Measurements from ENCODE around the gene PCIF1. TPM values are rescaled to one million over a fixed set of nuclear protein-coding genes. Genes with fewer than 3 reads are reported as not detected.
"Not testable (repeated sequence)": the region's sequence is repeated elsewhere in the genome, so short reads cannot be mapped to it uniquely, and the experiment has no call there.

The PCIF1 gene
- total RNA-seq, 1 experiment from 2014 or later: 10.9 TPM

GRCh38 chr20:45953672-45954071 is 19.2 kb downstream of the PCIF1 start:
- DNase-seq (ENCODE audit: low read depth, low spot score): no peak
- in situ Hi-C loops (cut with HindIII; ENCODE audit: low pct_unique_long_range_greater_than_20kb, low sequenced_read_pairs): no loop called here

- DNase-seq (ENCODE audit: low read depth, low spot score); in situ Hi-C loops (cut with HindIII; ENCODE audit: low pct_unique_long_range_greater_than_20kb, low sequenced_read_pairs): not testable (repeated sequence)
Measured at GRCh38 chr20:45956326-45956725, 21.8 kb downstream of the PCIF1 start.

- DNase-seq (ENCODE audit: low read depth, low spot score): no peak
- in situ Hi-C loops (cut with HindIII; ENCODE audit: low pct_unique_long_range_greater_than_20kb, low sequenced_read_pairs): no loop called here
Measured at GRCh38 chr20:45957021-45957941, 22.8 kb downstream of the PCIF1 start.

- no peak for DNase-seq (ENCODE audit: low read depth, low spot score)
- in situ Hi-C loops (cut with HindIII; ENCODE audit: low pct_unique_long_range_greater_than_20kb, low sequenced_read_pairs): no loop called here
Measured at GRCh38 chr20:45958593-45958992, 24.1 kb downstream of the PCIF1 start.

- in situ Hi-C loops (cut with HindIII; ENCODE audit: low pct_unique_long_range_greater_than_20kb, low sequenced_read_pairs): no loop called here
- DNase-seq (ENCODE audit: low read depth, low spot score): no peak
Measured at GRCh38 chr20:45959126-45959525, 24.6 kb downstream of the PCIF1 start.

- in situ Hi-C loops (cut with HindIII; ENCODE audit: low pct_unique_long_range_greater_than_20kb, low sequenced_read_pairs): no loop called here
- DNase-seq (ENCODE audit: low read depth, low spot score): no peak
Measured at GRCh38 chr20:45959956-45960630, 25.6 kb downstream of the PCIF1 start.

GRCh38 chr20:45962031-45962755 is 27.7 kb downstream of the PCIF1 start:
- no peak for DNase-seq (ENCODE audit: low read depth, low spot score)
- in situ Hi-C loops (cut with HindIII; ENCODE audit: low pct_unique_long_range_greater_than_20kb, low sequenced_read_pairs): no loop called here

GRCh38 chr20:45963059-45964005 is 28.8 kb downstream of the PCIF1 start:
- in situ Hi-C loops (cut with HindIII; ENCODE audit: low pct_unique_long_range_greater_than_20kb, low sequenced_read_pairs): no loop called here
- DNase-seq (ENCODE audit: low read depth, low spot score): peak; percentile 72

GRCh38 chr20:45964006-45964400 is 29.5 kb downstream of the PCIF1 start:
- no peak for DNase-seq (ENCODE audit: low read depth, low spot score)
- in situ Hi-C loops (cut with HindIII; ENCODE audit: low pct_unique_long_range_greater_than_20kb, low sequenced_read_pairs): no loop called here

GRCh38 chr20:45965169-45966002 is 30.9 kb downstream of the PCIF1 start:
- no peak for DNase-seq (ENCODE audit: low read depth, low spot score)

GRCh38 chr20:45967551-45968080 is 33.1 kb downstream of the PCIF1 start:
- no peak for DNase-seq (ENCODE audit: low read depth, low spot score)
- in situ Hi-C loops (cut with HindIII; ENCODE audit: low pct_unique_long_range_greater_than_20kb, low sequenced_read_pairs): no loop called here

More at GRCh38 chr20:45965169-45966002, 30.9 kb downstream of the PCIF1 start:
- in situ Hi-C loops (cut with HindIII; ENCODE audit: low pct_unique_long_range_greater_than_20kb, low sequenced_read_pairs): no loop called here

- in situ Hi-C loops (cut with HindIII; ENCODE audit: low pct_unique_long_range_greater_than_20kb, low sequenced_read_pairs): no loop called here
- DNase-seq (ENCODE audit: low read depth, low spot score): no peak
Measured at GRCh38 chr20:45968081-45968671, 33.7 kb downstream of the PCIF1 start.

- in situ Hi-C loops (cut with HindIII; ENCODE audit: low pct_unique_long_range_greater_than_20kb, low sequenced_read_pairs): no loop called here
- DNase-seq (ENCODE audit: low read depth, low spot score): no peak
Measured at GRCh38 chr20:45968801-45969711, 34.6 kb downstream of the PCIF1 start.

GRCh38 chr20:45969712-45970634 is 35.5 kb downstream of the PCIF1 start:
- in situ Hi-C loops (cut with HindIII; ENCODE audit: low pct_unique_long_range_greater_than_20kb, low sequenced_read_pairs): no loop called here
- DNase-seq (ENCODE audit: low read depth, low spot score): peak; percentile 84

All from SK-MEL-5 (cell line).